Osteoblast (primary cell): ENCODE data around the gene PALLD. TPM values are rescaled to one million over a fixed set of nuclear protein-coding genes. Genes with fewer than 3 reads are reported as not detected.

Source experiments
- DNase-seq: peaks from one replicate; pipeline ENCODE4 v3.0.0; 2011; ENCODE audit warnings: low spot score, mixed read lengths; ENCODE audit not compliant: insufficient read length; ENCODE audit errors: missing footprints
- H2AFZ ChIP-seq: 2 replicates; pipeline ENCODE4 v1.6.0; 2011; ENCODE audit warnings: mild to moderate bottlenecking, low read length
- H3K27ac ChIP-seq: 2 replicates; pipeline ENCODE4 v1.5.1; 2011; ENCODE audit warnings: mild to moderate bottlenecking, low read depth, low read length, moderate library complexity
- H3K27me3 ChIP-seq: 2 replicates; pipeline ENCODE4 v1.6.0; 2012; ENCODE audit warnings: mild to moderate bottlenecking, control low read depth, inconsistent platforms, low read length, moderate library complexity; ENCODE audit not compliant: insufficient read depth
- H3K36me3 ChIP-seq: 2 replicates; pipeline ENCODE4 v1.5.1; 2011; ENCODE audit warnings: mild to moderate bottlenecking, low read length, control low read depth, moderate library complexity; ENCODE audit not compliant: insufficient read depth
- H3K4me1 ChIP-seq: 2 replicates; pipeline ENCODE4 v1.5.1; 2011; ENCODE audit warnings: mild to moderate bottlenecking, low read length, control low read depth, moderate library complexity; ENCODE audit not compliant: insufficient read depth
- H3K4me2 ChIP-seq: 2 replicates; pipeline ENCODE4 v1.6.0; 2011; ENCODE audit warnings: mild to moderate bottlenecking, low read length; ENCODE audit not compliant: insufficient read depth
- H3K4me3 ChIP-seq: fragments of 200-600 bp; sonication (generic); 3 replicates; pipeline ENCODE4 v1.5.1; 2012; ENCODE audit warnings: mild to moderate bottlenecking, low read length, inconsistent platforms; ENCODE audit not compliant: insufficient read depth
- H3K79me2 ChIP-seq: 2 replicates; pipeline ENCODE4 v1.6.0; 2012; ENCODE audit warnings: mild to moderate bottlenecking, low read length, control low read depth, inconsistent platforms; ENCODE audit not compliant: insufficient read depth
- H3K9me3 ChIP-seq: 2 replicates; pipeline ENCODE4 v1.5.1; 2011; ENCODE audit warnings: low read depth, low read length, control low read depth
- H4K20me1 ChIP-seq: 2 replicates; pipeline ENCODE4 v1.6.0; 2012; ENCODE audit warnings: mild to moderate bottlenecking, low read length, control low read depth; ENCODE audit not compliant: insufficient read depth
- CTCF ChIP-seq: IDR thresholded peaks from 2 replicates; pipeline ENCODE4 v1.5.1; 2011; ENCODE audit warnings: mild to moderate bottlenecking, low read depth, low read length, moderate library complexity; ENCODE audit errors: extremely low read depth
- total RNA-seq: library from RNA; depleted of rRNA; stranded (reverse); fragments of >200 nt; gene quantifications from 2 replicates; pipeline ENCODE4 v1.2.3, GENCODE V29; 2012

PALLD gene
- total RNA-seq, 1 donor, result 244 TPM

- Histone ChIP-seq H3K79me2 (peaks cover 93% of the 10 kb centered on the region), H3K4me2 (no peak overlapping the region), H3K4me3 (no peak overlapping the region), H3K9me3 (no peaks in the 10 kb centered on the region), H3K4me1 (peaks cover 70% of the 10 kb centered on the region), H3K36me3 (peaks cover 47% of the 10 kb centered on the region), H4K20me1 (peaks cover 28% of the 10 kb centered on the region), H2AFZ (no peak overlapping the region), H3K27ac (peak overlapping the region; percentile 98), H3K27me3 (no peaks in the 10 kb centered on the region)
- no peak for TF ChIP-seq CTCF
- DNase-seq, result no peak
Measured at GRCh38 chr4:168859888-168860694, 363.2 kb downstream of the PALLD start.

- TF ChIP-seq CTCF, result no peak
Measured at GRCh38 chr4:168860827-168861226, 364.0 kb downstream of the PALLD start.

GRCh38 chr4:168863719-168864647, 367.1 kb downstream of the PALLD start:
- TF ChIP-seq CTCF, result no peak
- Histone ChIP-seq H3K79me2 (peaks cover 88% of the 10 kb centered on the region), H3K27me3 (no peaks in the 10 kb centered on the region), H4K20me1 (peaks cover 16% of the 10 kb centered on the region), H3K4me3 (no peak overlapping the region), H3K36me3 (peaks cover 35% of the 10 kb centered on the region), H3K27ac (peak overlapping the region; percentile 96), H2AFZ (no peak overlapping the region), H3K4me2 (peak overlapping the region; percentile 69), H3K9me3 (no peaks in the 10 kb centered on the region), H3K4me1 (peaks cover 74% of the 10 kb centered on the region)
- DNase-seq, result no peak

More at GRCh38 chr4:168860827-168861226, 364.0 kb downstream of the PALLD start:
- H3K79me2 ChIP-seq, result peaks cover 92% of the 10 kb centered on the region
- H3K27ac ChIP-seq, result peak overlapping the region; percentile 98
- DNase-seq, result no peak
- no peak overlapping the region for H3K4me2 ChIP-seq
- H3K9me3 ChIP-seq, result no peaks in the 10 kb centered on the region
- H3K27me3 ChIP-seq, result no peaks in the 10 kb centered on the region
- H3K4me1 ChIP-seq, result peaks cover 76% of the 10 kb centered on the region
- H2AFZ ChIP-seq, result no peak overlapping the region
- peaks cover 29% of the 10 kb centered on the region for H4K20me1 ChIP-seq
- H3K36me3 ChIP-seq, result peaks cover 44% of the 10 kb centered on the region
- no peak overlapping the region for H3K4me3 ChIP-seq
